GM15510 (cell line): Measurements from ENCODE around the gene DUOX2.

Experiments used
- POLR2A ChIP-seq: IDR thresholded peaks from 3 replicates; pipeline ENCODE4 v1.6.1; 2011; ENCODE audit warnings: borderline replicate concordance; ENCODE audit not compliant: insufficient read length; ENCODE audit errors: extremely low read depth

DUOX2 gene

GRCh38 chr15:45097466-45097865 is 16.5 kb downstream of the DUOX2 start:
- TF ChIP-seq POLR2A: no peak

- no peak for TF ChIP-seq POLR2A
Measured at GRCh38 chr15:45095661-45096060, 18.3 kb downstream of the DUOX2 start.

- no peak for TF ChIP-seq POLR2A
Measured at GRCh38 chr15:45094358-45094730, 19.6 kb downstream of the DUOX2 start.

GRCh38 chr15:45093622-45094357 is 20.2 kb downstream of the DUOX2 start:
- no peak for TF ChIP-seq POLR2A

GRCh38 chr15:45093013-45093412 is 21.0 kb downstream of the DUOX2 start:
- TF ChIP-seq POLR2A: no peak

- TF ChIP-seq POLR2A: no peak
Measured at GRCh38 chr15:45091576-45091975, 22.4 kb downstream of the DUOX2 start.

- TF ChIP-seq POLR2A: no peak
Measured at GRCh38 chr15:45091161-45091560, 22.8 kb downstream of the DUOX2 start.

- no peak for TF ChIP-seq POLR2A
Measured at GRCh38 chr15:45089712-45090373, 24.1 kb downstream of the DUOX2 start.

GRCh38 chr15:45088801-45089711 is 24.9 kb downstream of the DUOX2 start:
- no peak for TF ChIP-seq POLR2A

- no peak for TF ChIP-seq POLR2A
Measured at GRCh38 chr15:45087513-45087912, 26.5 kb downstream of the DUOX2 start.

- no peak for TF ChIP-seq POLR2A
Measured at GRCh38 chr15:45084163-45084562, 29.8 kb downstream of the DUOX2 start.

GRCh38 chr15:45083223-45083622 is 30.7 kb downstream of the DUOX2 start:
- TF ChIP-seq POLR2A: no peak

- no peak for TF ChIP-seq POLR2A
Measured at GRCh38 chr15:45064386-45064785, 49.6 kb downstream of the DUOX2 start.

- no peak for TF ChIP-seq POLR2A
Measured at GRCh38 chr15:45050587-45050986, 63.4 kb downstream of the DUOX2 start.
